SK-N-SH (cell line): ENCODE data around the gene CEP152. TPM values are rescaled to one million over a fixed set of nuclear protein-coding genes. Genes with fewer than 3 reads are reported as not detected.
A peak's percentile ranks its signal among the peaks of the same experiment; 100 is the strongest.

Experiments
- CTCF ChIA-PET: fragments of 300-600, 350-600 bp; formaldehyde crosslinking; extraction: SDS; loops from one replicate; lab custom pipeline; 2021; lab: Yijun Ruan, JAX
- POLR2A ChIA-PET: fragments of 350-600 bp; sonication (Branson Sonifier 250); formaldehyde crosslinking; extraction: SDS; loops from one replicate; lab custom pipeline; 2020; ENCODE audit warnings: antibody characterized with exemption, inconsistent platforms; lab: Yijun Ruan, JAX
- DNase-seq: peaks from one replicate; pipeline ENCODE4 v3.0.0; 2012
- H2AFZ ChIP-seq: fragments of 200-600 bp; sonication (generic); 2 replicates; pipeline ENCODE4 v1.8.1; 2016; ENCODE audit warnings: antibody characterized with exemption, mild to moderate bottlenecking, low read depth
- H3F3A ChIP-seq: fragments of 200-600 bp; sonication (generic); replicated peaks from 2 replicates; pipeline ENCODE3; 2016; ENCODE audit warnings: antibody characterized with exemption, mild to moderate bottlenecking; ENCODE audit not compliant: insufficient read depth
- H3K27ac ChIP-seq, 2 experiments: fragments of 200-500 bp in 1 of 2; fragments of 200-600 bp in 1 of 2; sonication (Bioruptor generic) in 1 of 2; sonication (generic), shearing (Covaris generic) in 1 of 2; 2 replicates each; pipeline versions ENCODE4 v1.5.1 to v1.6.1; 2014 to 2016; ENCODE audit warnings: low read depth in 2 of 2, inconsistent platforms in 1 of 2, low read length in 1 of 2, mild to moderate bottlenecking in 1 of 2, mixed read lengths in 1 of 2
- H3K27me3 ChIP-seq: fragments of 200-600 bp; sonication (generic), shearing (Covaris generic); 2 replicates; pipeline ENCODE4 v1.6.1; 2016; ENCODE audit warnings: mixed run types; ENCODE audit not compliant: insufficient read depth
- H3K36me3 ChIP-seq, 2 experiments: fragments of 200-500 bp in 1 of 2; fragments of 200-600 bp in 1 of 2; sonication (Bioruptor generic) in 1 of 2; sonication (generic) in 1 of 2; replicated peaks in 1 of 2; 2 replicates each; pipeline versions ENCODE3 to v1.5.1; 2014 to 2016; ENCODE audit warnings: low read length in 1 of 2, mild to moderate bottlenecking in 1 of 2; ENCODE audit not compliant: insufficient read depth in 2 of 2, control insufficient read depth in 1 of 2
- H3K4me1 ChIP-seq, 2 experiments: fragments of 200-500 bp in 1 of 2; fragments of 200-600 bp in 1 of 2; sonication (Bioruptor generic) in 1 of 2; sonication (generic), shearing (Covaris generic) in 1 of 2; 2 replicates each; pipeline versions ENCODE4 v1.5.1 to v1.6.1; 2014 to 2016; ENCODE audit warnings: low read depth in 1 of 2, low read length in 1 of 2, mixed run types in 1 of 2; ENCODE audit not compliant: insufficient read depth in 2 of 2, control insufficient read depth in 1 of 2
- H3K4me2 ChIP-seq: fragments of 200-600 bp; sonication (generic), shearing (Covaris generic); 2 replicates; pipeline ENCODE4 v1.6.1; 2017; ENCODE audit warnings: mixed run types
- H3K4me3 ChIP-seq, 2 experiments: fragments of 200-500 bp in 1 of 2; fragments of 200-600 bp in 1 of 2; sonication (Bioruptor generic) in 1 of 2; sonication (generic), shearing (Covaris generic) in 1 of 2; 2 replicates each; pipeline versions ENCODE4 v1.5.1 to v1.8.1; 2014 to 2016; ENCODE audit warnings: low read depth in 2 of 2, inconsistent platforms in 1 of 2, low read length in 1 of 2, mild to moderate bottlenecking in 1 of 2, mixed read lengths in 1 of 2, moderate library complexity in 1 of 2
- H3K79me2 ChIP-seq: fragments of 200-600 bp; sonication (generic); 2 replicates; pipeline ENCODE4 v1.8.1; 2017; ENCODE audit warnings: mild to moderate bottlenecking; ENCODE audit not compliant: insufficient read depth
- H3K9ac ChIP-seq: fragments of 200-600 bp; sonication (generic); 2 replicates; pipeline ENCODE4 v1.6.1; 2017; ENCODE audit warnings: mixed run types
- H3K9me2 ChIP-seq: fragments of 200-600 bp; sonication (generic); 2 replicates; pipeline ENCODE4 v1.6.1; 2017; ENCODE audit warnings: mixed run types
- H3K9me3 ChIP-seq: fragments of 200-600 bp; sonication (generic); 2 replicates; pipeline ENCODE4 v1.6.1; 2017; ENCODE audit warnings: mixed run types, mild to moderate bottlenecking, moderate library complexity
- H4K20me1 ChIP-seq: fragments of 200-600 bp; sonication (generic); 2 replicates; pipeline ENCODE4 v1.6.1; 2017; ENCODE audit warnings: mild to moderate bottlenecking, mixed run types; ENCODE audit not compliant: insufficient read depth
- CHD2 ChIP-seq: fragments of 150-350 bp; IDR thresholded peaks from 2 replicates; pipeline ENCODE4 v1.6.1; 2018; ENCODE audit warnings: low read length; ENCODE audit not compliant: partially characterized antibody
- ELF1 ChIP-seq: IDR thresholded peaks from 2 replicates; pipeline ENCODE4 v1.4.0; 2012
- EP300 ChIP-seq, 2 experiments: IDR thresholded peaks; 2 replicates each; pipeline versions ENCODE4 v1.4.0 to v1.6.1; 2012; ENCODE audit warnings: borderline replicate concordance in 1 of 2, low read depth in 1 of 2, low read length in 1 of 2
- EZH2phosphoT487 ChIP-seq: fragments of 200-600 bp; sonication (generic); IDR thresholded peaks from 2 replicates; pipeline ENCODE4 v1.6.1; 2017; ENCODE audit warnings: low read depth, mixed run types, mild to moderate bottlenecking, antibody characterized with exemption, moderate library complexity, borderline replicate concordance
- FOSL2 ChIP-seq: IDR thresholded peaks from 2 replicates; pipeline ENCODE4 v1.4.0; 2012; ENCODE audit warnings: low read depth, mild to moderate bottlenecking, moderate library complexity, borderline replicate concordance
- FOXJ3 ChIP-seq: sonication (generic); formaldehyde crosslinking; IDR thresholded peaks from 2 replicates; pipeline ENCODE4 v1.5.1; 2020; ENCODE audit warnings: mild to moderate bottlenecking, missing genetic modification reagents
- FOXM1 ChIP-seq: IDR thresholded peaks from 2 replicates; pipeline ENCODE4 v1.4.0; 2012; ENCODE audit warnings: low read depth, mild to moderate bottlenecking
- MEF2A ChIP-seq: IDR thresholded peaks from 2 replicates; pipeline ENCODE4 v1.4.0; 2012; ENCODE audit warnings: low read depth, borderline replicate concordance
- MXI1 ChIP-seq: IDR thresholded peaks from 2 replicates; pipeline ENCODE4 v1.6.1; 2012; ENCODE audit warnings: mild to moderate bottlenecking, low read depth, low read length, improper control_type of control experiment
- NFIC ChIP-seq: IDR thresholded peaks from 2 replicates; pipeline ENCODE4 v1.4.0; 2012; ENCODE audit warnings: borderline replicate concordance
- NRF1 ChIP-seq: IDR thresholded peaks from 2 replicates; pipeline ENCODE4 v1.6.1; 2012; ENCODE audit warnings: low read depth, mild to moderate bottlenecking, low read length
- RFX5 ChIP-seq: IDR thresholded peaks from 2 replicates; pipeline ENCODE4 v1.6.1; 2012; ENCODE audit warnings: mild to moderate bottlenecking, improper control_type of control experiment, low read length
- RXRA ChIP-seq: IDR thresholded peaks from 2 replicates; pipeline ENCODE4 v1.4.0; 2012; ENCODE audit warnings: low read depth, mild to moderate bottlenecking, borderline replicate concordance
- SIN3A ChIP-seq: IDR thresholded peaks from 2 replicates; pipeline ENCODE4 v1.6.1; 2012; ENCODE audit warnings: low read depth, mild to moderate bottlenecking, low read length, moderate library complexity, borderline replicate concordance
- TAF1 ChIP-seq: IDR thresholded peaks from 2 replicates; pipeline ENCODE4 v1.6.1; 2012; ENCODE audit warnings: low read depth, mild to moderate bottlenecking, low read length, moderate library complexity, borderline replicate concordance
- TCF12 ChIP-seq: IDR thresholded peaks from 2 replicates; pipeline ENCODE4 v1.4.0; 2012
- ZBTB33 ChIP-seq: IDR thresholded peaks from 2 replicates; pipeline ENCODE4 v1.4.0; 2012; ENCODE audit warnings: low read depth, borderline replicate concordance
- WGBS: methylation state at CpG from one replicate; pipeline ENCODE4 v1.1.6; 2017; ENCODE audit warnings: low lambda C conversion rate; 5-methylcytosine and 5-hydroxymethylcytosine counted together
- polyA plus RNA-seq, 3 experiments: library from polyadenylated mRNA; depleted of rRNA; stranded (reverse); fragments of >200 nt; gene quantifications; 2 replicates each; pipeline ENCODE4 v1.2.3, GENCODE V29; 2012
- TF ChIP-seq, protein P1 (sequence below): fragments of 200-600 bp; sonication (generic); IDR thresholded peaks from 2 replicates; pipeline ENCODE4 v1.6.1; 2017; ENCODE audit warnings: antibody characterized with exemption, mild to moderate bottlenecking, moderate library complexity
- TF ChIP-seq, protein P2 (sequence below): IDR thresholded peaks from 2 replicates; pipeline ENCODE4 v1.4.0; 2012; ENCODE audit warnings: low read depth
- TF ChIP-seq, protein P3 (sequence below): IDR thresholded peaks from 2 replicates; pipeline ENCODE4 v1.6.1; 2012; ENCODE audit warnings: mild to moderate bottlenecking, low read depth, low read length, moderate library complexity
- TF ChIP-seq, protein P4 (sequence below): IDR thresholded peaks from 2 replicates; pipeline ENCODE4 v1.4.0; 2012; ENCODE audit warnings: low read depth, borderline replicate concordance
- TF ChIP-seq, protein P5 (sequence below): fragments of 150-350 bp; IDR thresholded peaks from 2 replicates; pipeline ENCODE4 v1.6.1; 2016; ENCODE audit warnings: mild to moderate bottlenecking, low read depth, low read length

Gene CEP152
- polyA plus RNA-seq, 1 of the 3 experiments (the other 2 are of a cell fraction): 0.71 TPM

DNA sequence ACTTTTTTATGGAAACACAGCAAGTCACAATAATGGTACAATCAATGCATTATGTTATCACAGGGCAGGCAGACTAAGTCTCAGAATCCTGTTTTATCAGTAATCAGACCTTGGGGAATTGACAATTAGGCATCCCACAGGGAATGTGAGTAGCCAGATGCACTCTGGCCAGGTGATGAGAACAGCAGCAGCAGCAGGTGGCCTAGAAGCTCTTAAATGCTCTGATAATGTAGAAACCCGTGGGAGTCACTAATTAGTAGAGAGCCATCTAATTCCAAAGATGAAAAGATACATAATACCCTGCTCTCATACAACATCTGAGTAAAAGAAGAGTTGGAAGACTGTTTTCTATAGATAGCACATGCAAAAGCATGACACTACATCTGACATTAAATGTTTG lies 12.6 kb downstream of the CEP152 start (continued):
- TF ChIP-seq, protein P1, sequence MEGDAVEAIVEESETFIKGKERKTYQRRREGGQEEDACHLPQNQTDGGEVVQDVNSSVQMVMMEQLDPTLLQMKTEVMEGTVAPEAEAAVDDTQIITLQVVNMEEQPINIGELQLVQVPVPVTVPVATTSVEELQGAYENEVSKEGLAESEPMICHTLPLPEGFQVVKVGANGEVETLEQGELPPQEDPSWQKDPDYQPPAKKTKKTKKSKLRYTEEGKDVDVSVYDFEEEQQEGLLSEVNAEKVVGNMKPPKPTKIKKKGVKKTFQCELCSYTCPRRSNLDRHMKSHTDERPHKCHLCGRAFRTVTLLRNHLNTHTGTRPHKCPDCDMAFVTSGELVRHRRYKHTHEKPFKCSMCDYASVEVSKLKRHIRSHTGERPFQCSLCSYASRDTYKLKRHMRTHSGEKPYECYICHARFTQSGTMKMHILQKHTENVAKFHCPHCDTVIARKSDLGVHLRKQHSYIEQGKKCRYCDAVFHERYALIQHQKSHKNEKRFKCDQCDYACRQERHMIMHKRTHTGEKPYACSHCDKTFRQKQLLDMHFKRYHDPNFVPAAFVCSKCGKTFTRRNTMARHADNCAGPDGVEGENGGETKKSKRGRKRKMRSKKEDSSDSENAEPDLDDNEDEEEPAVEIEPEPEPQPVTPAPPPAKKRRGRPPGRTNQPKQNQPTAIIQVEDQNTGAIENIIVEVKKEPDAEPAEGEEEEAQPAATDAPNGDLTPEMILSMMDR: no peak
- TF ChIP-seq TCF12 (no peak), TAF1 (no peak), EP300 (IDR thresholded peaks at IDR 0.05; ENCODE audit: borderline replicate concordance in 1 of 2, low read depth in 1 of 2, low read length in 1 of 2) (peak in 1 of 2 experiments; percentile 54; a peak in 1 of 4 replicates), NFIC (no peak), RFX5 (no peak)
- TF ChIP-seq, protein P2, sequence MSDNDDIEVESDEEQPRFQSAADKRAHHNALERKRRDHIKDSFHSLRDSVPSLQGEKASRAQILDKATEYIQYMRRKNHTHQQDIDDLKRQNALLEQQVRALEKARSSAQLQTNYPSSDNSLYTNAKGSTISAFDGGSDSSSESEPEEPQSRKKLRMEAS: no peak

- no peak overlapping the region for H3K4me3 ChIP-seq
- CTCF ChIA-PET: interaction anchor here (5.3 kb wide), 1 partner anchor 438 kb away, joined by 47 read pairs; no protein-coding TSS in a partner anchor
- peak overlapping the region; percentile 22; the same call in 1 of the 2 replicates for H2AFZ ChIP-seq
- no peaks in the 10 kb centered on the region for H3K9me2 ChIP-seq
- H3K4me1 ChIP-seq: peaks cover 9 to 30% of the 10 kb centered on the region in 2 experiments
- 81% methylated on average over 3 of the region's 3 CpGs for WGBS
- peak overlapping the region in 1 of 2 experiments; percentile 17; a peak in 1 of 4 replicates for H3K27ac ChIP-seq
- no peak overlapping the region for H3K9ac ChIP-seq
- no peaks in the 10 kb centered on the region for H3K27me3 ChIP-seq
- no peaks in the 10 kb centered on the region for H4K20me1 ChIP-seq
- DNase-seq: no peak
- no peaks in the 10 kb centered on the region for H3K9me3 ChIP-seq
- peaks cover 21 to 36% of the 10 kb centered on the region in 2 experiments for H3K36me3 ChIP-seq
- POLR2A ChIA-PET: no interaction called here
- no peak overlapping the region for H3K4me2 ChIP-seq
- H3F3A ChIP-seq: no peaks in the 10 kb centered on the region
- H3K79me2 ChIP-seq: peaks cover 40% of the 10 kb centered on the region
- no peak for TF ChIP-seq RFX5
- no peak for TF ChIP-seq NRF1
- TF ChIP-seq FOSL2: no peak
- TF ChIP-seq EZH2phosphoT487: no peak
- TF ChIP-seq MEF2A: no peak
- TF ChIP-seq FOXJ3 (CRISPR knock-in tag): no peak
- no peak for TF ChIP-seq SIN3A
- TF ChIP-seq FOXM1: no peak
- TF ChIP-seq CHD2: no peak
- TF ChIP-seq, protein P3, sequence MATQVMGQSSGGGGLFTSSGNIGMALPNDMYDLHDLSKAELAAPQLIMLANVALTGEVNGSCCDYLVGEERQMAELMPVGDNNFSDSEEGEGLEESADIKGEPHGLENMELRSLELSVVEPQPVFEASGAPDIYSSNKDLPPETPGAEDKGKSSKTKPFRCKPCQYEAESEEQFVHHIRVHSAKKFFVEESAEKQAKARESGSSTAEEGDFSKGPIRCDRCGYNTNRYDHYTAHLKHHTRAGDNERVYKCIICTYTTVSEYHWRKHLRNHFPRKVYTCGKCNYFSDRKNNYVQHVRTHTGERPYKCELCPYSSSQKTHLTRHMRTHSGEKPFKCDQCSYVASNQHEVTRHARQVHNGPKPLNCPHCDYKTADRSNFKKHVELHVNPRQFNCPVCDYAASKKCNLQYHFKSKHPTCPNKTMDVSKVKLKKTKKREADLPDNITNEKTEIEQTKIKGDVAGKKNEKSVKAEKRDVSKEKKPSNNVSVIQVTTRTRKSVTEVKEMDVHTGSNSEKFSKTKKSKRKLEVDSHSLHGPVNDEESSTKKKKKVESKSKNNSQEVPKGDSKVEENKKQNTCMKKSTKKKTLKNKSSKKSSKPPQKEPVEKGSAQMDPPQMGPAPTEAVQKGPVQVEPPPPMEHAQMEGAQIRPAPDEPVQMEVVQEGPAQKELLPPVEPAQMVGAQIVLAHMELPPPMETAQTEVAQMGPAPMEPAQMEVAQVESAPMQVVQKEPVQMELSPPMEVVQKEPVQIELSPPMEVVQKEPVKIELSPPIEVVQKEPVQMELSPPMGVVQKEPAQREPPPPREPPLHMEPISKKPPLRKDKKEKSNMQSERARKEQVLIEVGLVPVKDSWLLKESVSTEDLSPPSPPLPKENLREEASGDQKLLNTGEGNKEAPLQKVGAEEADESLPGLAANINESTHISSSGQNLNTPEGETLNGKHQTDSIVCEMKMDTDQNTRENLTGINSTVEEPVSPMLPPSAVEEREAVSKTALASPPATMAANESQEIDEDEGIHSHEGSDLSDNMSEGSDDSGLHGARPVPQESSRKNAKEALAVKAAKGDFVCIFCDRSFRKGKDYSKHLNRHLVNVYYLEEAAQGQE: no peak
- no peak for TF ChIP-seq RXRA
- TF ChIP-seq, protein P4, sequence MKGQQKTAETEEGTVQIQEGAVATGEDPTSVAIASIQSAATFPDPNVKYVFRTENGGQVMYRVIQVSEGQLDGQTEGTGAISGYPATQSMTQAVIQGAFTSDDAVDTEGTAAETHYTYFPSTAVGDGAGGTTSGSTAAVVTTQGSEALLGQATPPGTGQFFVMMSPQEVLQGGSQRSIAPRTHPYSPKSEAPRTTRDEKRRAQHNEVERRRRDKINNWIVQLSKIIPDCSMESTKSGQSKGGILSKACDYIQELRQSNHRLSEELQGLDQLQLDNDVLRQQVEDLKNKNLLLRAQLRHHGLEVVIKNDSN: no peak
- no peak for TF ChIP-seq MXI1
- TF ChIP-seq ZBTB33: no peak
- TF ChIP-seq, protein P2: no peak
- TF ChIP-seq ELF1: no peak
- TF ChIP-seq, protein P5, sequence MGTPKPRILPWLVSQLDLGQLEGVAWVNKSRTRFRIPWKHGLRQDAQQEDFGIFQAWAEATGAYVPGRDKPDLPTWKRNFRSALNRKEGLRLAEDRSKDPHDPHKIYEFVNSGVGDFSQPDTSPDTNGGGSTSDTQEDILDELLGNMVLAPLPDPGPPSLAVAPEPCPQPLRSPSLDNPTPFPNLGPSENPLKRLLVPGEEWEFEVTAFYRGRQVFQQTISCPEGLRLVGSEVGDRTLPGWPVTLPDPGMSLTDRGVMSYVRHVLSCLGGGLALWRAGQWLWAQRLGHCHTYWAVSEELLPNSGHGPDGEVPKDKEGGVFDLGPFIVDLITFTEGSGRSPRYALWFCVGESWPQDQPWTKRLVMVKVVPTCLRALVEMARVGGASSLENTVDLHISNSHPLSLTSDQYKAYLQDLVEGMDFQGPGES: no peak
Observed at GRCh38 chr15:48796930-48797329, 13.9 kb downstream of the CEP152 start.
